Measurements from ENCODE around the gene DMRTA2.
"Not testable (repeated sequence)": the region's sequence is repeated elsewhere in the genome, so short reads cannot be mapped to it uniquely, and the experiment has no call there.

The DMRTA2 gene

DNA sequence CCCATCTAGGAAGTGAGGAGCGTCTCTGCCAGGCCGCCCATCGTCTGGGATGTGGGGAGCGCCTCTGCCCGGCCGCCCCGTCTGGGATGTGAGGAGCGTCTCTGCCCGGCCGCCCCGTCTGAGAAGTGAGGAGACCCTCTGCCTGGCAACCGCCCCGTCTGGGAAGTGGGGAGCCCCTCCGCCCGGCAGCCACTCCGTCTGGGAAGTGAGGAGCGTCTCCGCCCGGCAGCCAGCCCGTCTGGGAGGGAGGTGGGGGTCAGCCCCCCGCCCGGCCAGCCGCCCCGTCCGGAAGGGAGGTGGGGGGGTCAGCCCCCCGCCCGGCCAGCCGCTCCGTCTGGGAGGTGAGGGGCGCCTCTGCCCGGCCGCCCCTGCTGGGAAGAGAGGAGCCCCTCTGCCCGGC lies 41.7 kb downstream of the DMRTA2 start:
- not testable (repeated sequence) for DNase-seq

DNA sequence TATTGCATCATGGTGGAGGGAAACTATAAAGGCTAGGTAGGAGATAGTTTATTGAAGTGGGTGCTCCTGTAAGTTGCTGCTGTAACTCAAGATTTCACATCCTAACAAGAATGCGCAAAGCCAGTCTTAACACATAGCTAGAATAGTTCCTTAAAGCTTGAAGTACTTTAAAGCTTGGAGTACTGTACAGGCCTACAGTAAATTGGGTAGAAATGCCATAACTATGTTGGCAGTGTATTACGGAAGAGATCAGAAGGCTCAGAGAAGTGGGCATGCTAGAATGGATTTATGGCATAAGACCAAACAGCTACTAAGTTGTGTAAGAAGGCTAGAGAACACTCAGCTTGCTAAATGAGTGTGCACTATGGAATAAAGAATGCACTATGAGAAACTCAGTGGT lies 44.5 kb downstream of the DMRTA2 start:
- no peak for DNase-seq

DNA sequence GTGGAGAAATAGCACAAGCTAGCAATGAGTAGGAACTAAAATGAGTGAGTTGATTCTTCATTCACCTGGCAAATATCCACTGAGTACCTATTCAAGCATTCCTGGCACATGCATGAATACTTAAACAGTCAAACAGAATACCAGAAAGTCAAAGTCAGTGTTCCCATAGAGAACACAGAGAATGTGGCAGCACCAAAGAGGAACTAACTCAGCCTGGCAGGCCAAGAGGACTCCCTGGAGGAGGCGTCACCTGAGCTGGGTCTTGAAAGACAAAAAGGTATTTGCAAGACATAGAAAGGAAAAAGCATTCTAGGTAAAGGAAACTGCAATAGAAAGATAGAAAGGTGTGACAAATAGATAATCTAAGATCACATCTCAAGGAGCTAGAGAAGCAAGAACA lies 49.7 kb downstream of the DMRTA2 start:
- DNase-seq: no peak

DNA sequence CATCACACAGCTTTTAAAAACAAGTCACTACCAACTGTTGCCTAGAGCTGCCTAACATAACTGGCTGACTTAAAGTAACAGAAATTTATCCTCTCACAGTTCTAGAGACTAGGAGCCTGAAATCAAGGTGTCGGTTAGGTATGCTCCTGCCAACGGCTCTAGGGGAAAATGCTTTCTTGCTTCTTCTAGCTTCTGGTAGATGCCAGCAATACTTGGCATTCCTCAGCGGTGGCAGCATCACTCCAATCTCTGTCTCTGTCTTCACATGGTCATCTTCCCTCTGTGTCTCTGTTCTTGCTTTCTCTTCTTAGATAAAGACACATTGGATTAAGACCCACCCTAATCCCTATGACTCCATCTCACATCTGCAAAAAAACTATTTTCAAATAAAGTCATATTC lies 51.5 kb downstream of the DMRTA2 start:
- no peak for DNase-seq

DNA sequence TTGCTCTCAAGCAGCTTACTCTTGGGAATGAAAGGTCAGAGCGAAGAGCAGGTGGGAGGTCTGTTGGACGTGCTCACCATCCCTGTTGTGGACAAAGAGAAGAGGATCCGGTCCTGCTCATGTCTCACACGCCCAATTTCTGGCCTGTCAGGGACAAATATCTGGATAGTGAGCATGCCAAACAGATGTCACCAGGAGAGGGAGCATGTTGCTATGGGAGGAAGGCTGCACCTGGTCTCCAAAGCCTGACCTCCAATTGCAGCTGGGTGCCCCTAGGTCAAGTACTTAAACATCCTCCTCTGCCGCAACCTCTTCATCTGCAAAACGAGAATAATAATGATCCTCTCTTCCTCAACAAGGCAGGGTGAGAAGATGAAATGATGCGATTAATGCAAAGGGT lies 53.4 kb downstream of the DMRTA2 start:
- no peak for DNase-seq

DNA sequence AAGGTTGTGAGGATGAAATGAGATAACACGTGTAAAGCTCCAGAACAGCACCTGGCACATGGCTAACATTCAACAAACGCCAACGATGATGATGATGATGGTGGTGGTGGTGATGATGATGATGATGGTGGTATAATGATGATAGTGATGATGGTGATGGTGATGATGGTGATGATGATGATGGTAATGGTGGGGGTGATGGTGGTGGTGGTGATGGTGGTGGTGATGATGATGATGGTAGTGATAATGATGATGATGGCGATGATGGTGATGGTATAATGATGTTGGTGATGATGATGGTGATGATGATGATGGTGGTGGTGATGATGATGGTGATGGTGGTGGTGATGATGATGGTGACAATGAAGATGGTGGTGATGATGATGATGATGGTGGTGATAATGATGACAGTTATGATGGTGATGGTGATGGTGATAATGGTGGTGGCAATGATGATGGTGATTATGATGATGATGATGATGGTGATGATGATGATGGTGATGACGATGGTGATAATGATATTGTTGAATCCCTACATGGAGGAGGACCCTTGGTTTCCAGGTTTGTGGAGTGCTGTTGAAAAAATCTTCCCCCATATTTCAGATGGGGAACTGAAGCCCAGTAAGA lies 54.1 kb downstream of the DMRTA2 start:
- DNase-seq: no peak

DNA sequence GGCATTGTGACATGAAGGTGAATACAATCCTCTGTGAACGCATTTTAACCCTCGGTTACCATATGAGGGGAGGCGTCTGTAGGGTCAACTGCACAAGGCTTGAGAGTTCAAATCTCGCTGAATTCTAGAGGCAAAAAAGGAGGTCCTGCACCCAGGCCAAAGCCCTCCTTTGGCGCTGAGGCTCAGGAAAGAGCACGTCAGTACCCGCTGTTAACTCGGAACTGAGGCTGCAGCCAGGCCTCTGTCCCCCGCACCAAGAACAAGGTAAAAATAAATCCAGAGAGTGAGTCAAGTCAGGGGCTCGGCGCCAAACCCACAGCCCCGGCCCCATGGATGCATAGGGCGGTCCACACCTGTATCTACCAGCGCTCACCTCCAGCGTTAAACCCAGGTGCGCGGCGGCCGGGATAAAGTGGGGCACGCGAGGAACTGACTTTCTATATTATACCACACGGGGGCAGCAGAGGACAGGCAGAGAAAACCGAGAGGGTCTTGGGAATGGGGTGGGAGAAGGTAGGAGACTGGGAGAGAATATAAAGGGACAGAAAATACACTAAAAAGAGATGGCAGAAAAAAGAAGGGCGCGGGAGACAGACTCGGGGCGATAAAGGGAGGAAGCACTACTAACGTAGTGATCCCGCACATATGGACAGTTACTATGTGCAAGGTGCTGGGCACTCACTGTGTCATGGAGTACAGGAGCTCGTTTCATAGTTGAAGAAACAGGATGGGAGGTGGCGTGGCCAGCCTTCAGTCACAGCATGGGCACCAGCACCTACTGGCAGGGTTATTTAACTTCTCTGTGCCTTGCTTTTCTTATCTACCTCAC lies 54.9 kb downstream of the DMRTA2 start:
- peak; percentile 59 for DNase-seq

Measured in right kidney (tissue), 1 donor.